CD4-positive, alpha-beta memory T cell (primary cell): ENCODE data around the gene PTHLH. TPM values are rescaled to one million over a fixed set of nuclear protein-coding genes. Genes with fewer than 3 reads are reported as not detected.

ENCODE experiments used
- CTCF ChIA-PET: fragments of 350-600 bp; sonication (Branson Sonifier 250); formaldehyde crosslinking; loops from one replicate; lab custom pipeline; 2021; ENCODE audit warnings: inconsistent platforms; ENCODE audit not compliant: partially characterized antibody; lab: Charles Lee
- POLR2A ChIA-PET: fragments of 350-600 bp; sonication (Branson Sonifier 250); formaldehyde crosslinking; loops from one replicate; lab custom pipeline; 2021; ENCODE audit not compliant: partially characterized antibody; lab: Charles Lee
- DNase-seq, 5 donors: peaks; one replicate each; pipeline versions ENCODE4 v3.0.0 to v3.0.0-alpha.2; 2020 to 2022; ENCODE audit warnings: mixed read lengths in 1 of 5
- H3K27ac ChIP-seq: one replicate; pipeline ENCODE4 v1.7.0; 2013; ENCODE audit warnings: low read depth, low read length
- H3K27me3 ChIP-seq: 2 replicates; pipeline ENCODE4 v1.7.0; 2013; ENCODE audit warnings: mild to moderate bottlenecking, low read length, moderate library complexity; ENCODE audit not compliant: insufficient read depth
- H3K36me3 ChIP-seq: 2 replicates; pipeline ENCODE4 v1.7.0; 2013; ENCODE audit warnings: mild to moderate bottlenecking, low read length, moderate library complexity; ENCODE audit not compliant: insufficient read depth
- H3K4me1 ChIP-seq: 2 replicates; pipeline ENCODE4 v1.7.0; 2013; ENCODE audit warnings: mild to moderate bottlenecking, low read length, moderate library complexity; ENCODE audit not compliant: insufficient read depth
- H3K4me3 ChIP-seq, 2 donors: one replicate each; pipeline ENCODE4 v1.7.0; 2013; ENCODE audit warnings: low read length in 2 of 2, mild to moderate bottlenecking in 1 of 2
- H3K9me3 ChIP-seq, 2 donors: one replicate each; pipeline ENCODE4 v1.7.0; 2013; ENCODE audit warnings: low read length in 2 of 2, control low read depth in 1 of 2; ENCODE audit not compliant: control insufficient read depth in 1 of 2
- H3K27ac Mint-ChIP-seq, 7 donors: one replicate each; pipeline ENCODE4 v1.8.0; 2020 to 2021; ENCODE audit warnings: mixed read lengths in 7 of 7, mild to moderate bottlenecking in 6 of 7, inconsistent platforms in 3 of 7, moderate library complexity in 3 of 7
- H3K27me3 Mint-ChIP-seq, 2 donors: one replicate each; pipeline ENCODE4 v1.8.0; 2020 to 2021; ENCODE audit warnings: mixed read lengths in 2 of 2
- H3K36me3 Mint-ChIP-seq, 2 donors: one replicate each; pipeline ENCODE4 v1.8.0; 2020 to 2021; ENCODE audit warnings: mixed read lengths in 2 of 2, inconsistent platforms in 1 of 2, mild to moderate bottlenecking in 1 of 2
- H3K4me1 Mint-ChIP-seq, 4 donors: one replicate each; pipeline ENCODE4 v1.8.0; 2020 to 2021; ENCODE audit warnings: mixed read lengths in 4 of 4, mild to moderate bottlenecking in 1 of 4
- H3K4me3 Mint-ChIP-seq, 8 donors: one replicate each; pipeline ENCODE4 v1.8.0; 2020 to 2021; ENCODE audit warnings: mixed read lengths in 8 of 8, mild to moderate bottlenecking in 7 of 8, moderate library complexity in 6 of 8, inconsistent platforms in 3 of 8
- H3K9me3 Mint-ChIP-seq, 8 donors: one replicate each; pipeline ENCODE4 v1.8.0; 2020 to 2021; ENCODE audit warnings: mixed read lengths in 8 of 8, mild to moderate bottlenecking in 5 of 8, inconsistent platforms in 3 of 8, moderate library complexity in 1 of 8
- intact Hi-C: fragments of 100-400 bp; cut with micrococcal nuclease; formaldehyde crosslinking; loops from one replicate; pipeline ENCODE4 v1.15.1; 2023
- polyA plus RNA-seq, 2 donors: library from polyadenylated mRNA; unstranded; fragments of 300-500 nt; fragmentation: Illumina TruSeq; gene quantifications; one replicate each; pipeline ENCODE4 v1.2.3, GENCODE V29; 2021
- total RNA-seq, 2 experiments: library from RNA; stranded (reverse); gene quantifications; one replicate each; pipeline ENCODE4 v1.2.3, GENCODE V29; 2021

PTHLH gene
- total and polyA plus RNA-seq, 4 experiments from 2014 or later: not detected

- no peak overlapping the region for H3K4me3 ChIP-seq
- no peaks in the 10 kb centered on the region for H3K36me3 ChIP-seq
- H3K27ac Mint-ChIP-seq: no peak overlapping the region
- no peak overlapping the region for H3K27ac ChIP-seq
- peaks cover 56 to 64% of the 10 kb centered on the region in 2 donors for H3K27me3 Mint-ChIP-seq
- H3K27me3 ChIP-seq: peaks cover 36% of the 10 kb centered on the region
- ChIA-PET CTCF (no interaction called here), POLR2A (no interaction called here)
- intact Hi-C loops: no loop called here
- DNase-seq: no peak
- H3K9me3 ChIP-seq: no peaks in the 10 kb centered on the region
- peaks cover 5 to 24% (median 12%) of the 10 kb centered on the region in 4 donors for H3K4me1 Mint-ChIP-seq
- peak overlapping the region in 4 of 8 donors; percentile 21 to 44 (median 28) for H3K4me3 Mint-ChIP-seq
- H3K36me3 Mint-ChIP-seq: no peaks in the 10 kb centered on the region
- H3K9me3 Mint-ChIP-seq: no peaks in the 10 kb centered on the region
- peaks cover 7% of the 10 kb centered on the region for H3K4me1 ChIP-seq
Measured at GRCh38 chr12:27975222-27976136, 2.9 kb upstream of the PTHLH start.

- ChIA-PET CTCF (no interaction called here), POLR2A (no interaction called here)
- Histone ChIP-seq H3K4me3 (no peak overlapping the region), H3K27me3 (peaks cover 36% of the 10 kb centered on the region), H3K27ac (no peak overlapping the region), H3K4me1 (peaks cover 9% of the 10 kb centered on the region), H3K36me3 (no peaks in the 10 kb centered on the region), H3K9me3 (no peaks in the 10 kb centered on the region)
- Mint-ChIP-seq H3K4me1 (peaks cover 7 to 27% (median 14%) of the 10 kb centered on the region in 4 donors), H3K27me3 (peaks cover 55 to 62% of the 10 kb centered on the region in 2 donors), H3K9me3 (no peaks in the 10 kb centered on the region), H3K4me3 (peak overlapping the region in 2 of 8 donors; percentile 21 to 44), H3K36me3 (no peaks in the 10 kb centered on the region), H3K27ac (no peak overlapping the region)
- DNase-seq: no peak
- intact Hi-C loops: no loop called here
Measured at GRCh38 chr12:27974735-27975221, 2.2 kb upstream of the PTHLH start.

GRCh38 chr12:27973487-27973890, 956 bp upstream of the PTHLH start:
- Mint-ChIP-seq H3K4me1 (peaks cover 14 to 37% (median 23%) of the 10 kb centered on the region in 4 donors), H3K9me3 (no peaks in the 10 kb centered on the region), H3K27me3 (peaks cover 55 to 62% of the 10 kb centered on the region in 2 donors), H3K36me3 (no peaks in the 10 kb centered on the region), H3K27ac (no peak overlapping the region), H3K4me3 (no peak overlapping the region)
- H3K9me3 ChIP-seq: no peaks in the 10 kb centered on the region
- ChIA-PET POLR2A (no interaction called here), CTCF (no interaction called here)
- no peaks in the 10 kb centered on the region for H3K36me3 ChIP-seq
- no peak overlapping the region for H3K4me3 ChIP-seq
- intact Hi-C loops: no loop called here
- H3K27me3 ChIP-seq: peaks cover 41% of the 10 kb centered on the region
- H3K27ac ChIP-seq: no peak overlapping the region
- DNase-seq: no peak
- peaks cover 22% of the 10 kb centered on the region for H3K4me1 ChIP-seq

- H3K27ac ChIP-seq: no peak overlapping the region
- no peaks in the 10 kb centered on the region for H3K9me3 ChIP-seq
- no peak for DNase-seq
- Mint-ChIP-seq H3K27me3 (peaks cover 61 to 71% of the 10 kb centered on the region in 2 donors), H3K4me1 (peaks cover 14 to 42% (median 25%) of the 10 kb centered on the region in 4 donors), H3K36me3 (no peaks in the 10 kb centered on the region), H3K4me3 (peak overlapping the region in 7 of 8 donors; percentile 57 to 76 (median 68)), H3K27ac (no peak overlapping the region), H3K9me3 (no peaks in the 10 kb centered on the region)
- POLR2A ChIA-PET: no interaction called here
- intact Hi-C loops: no loop called here
- CTCF ChIA-PET: no interaction called here
- H3K4me3 ChIP-seq: no peak overlapping the region
- peaks cover 56% of the 10 kb centered on the region for H3K27me3 ChIP-seq
- peaks cover 22% of the 10 kb centered on the region for H3K4me1 ChIP-seq
- H3K36me3 ChIP-seq: no peaks in the 10 kb centered on the region
Measured at GRCh38 chr12:27971606-27972005, 927 bp downstream of the PTHLH start.

- Histone ChIP-seq H3K4me3 (no peak overlapping the region), H3K9me3 (no peaks in the 10 kb centered on the region), H3K4me1 (peaks cover 22% of the 10 kb centered on the region), H3K27ac (no peak overlapping the region), H3K27me3 (peaks cover 57% of the 10 kb centered on the region), H3K36me3 (no peaks in the 10 kb centered on the region)
- Mint-ChIP-seq H3K9me3 (no peaks in the 10 kb centered on the region), H3K27me3 (peaks cover 58 to 66% of the 10 kb centered on the region in 2 donors), H3K4me3 (peak overlapping the region; percentile 57 to 76 (median 68)), H3K27ac (no peak overlapping the region), H3K36me3 (no peaks in the 10 kb centered on the region), H3K4me1 (peaks cover 14 to 40% (median 25%) of the 10 kb centered on the region in 4 donors)
- no peak for DNase-seq
- intact Hi-C loops: no loop called here
- CTCF ChIA-PET: interaction anchor here (1.6 kb wide), 1 partner anchor 150 kb away, joined by 3 read pairs; no protein-coding TSS in a partner anchor
- POLR2A ChIA-PET: no interaction called here
Measured at GRCh38 chr12:27971121-27971489, 1.4 kb downstream of the PTHLH start.

- Mint-ChIP-seq H3K27ac (no peak overlapping the region), H3K27me3 (peaks cover 53 to 60% of the 10 kb centered on the region in 2 donors), H3K4me1 (peaks cover 12 to 35% (median 23%) of the 10 kb centered on the region in 4 donors), H3K4me3 (peak overlapping the region; percentile 57 to 76 (median 68)), H3K9me3 (no peaks in the 10 kb centered on the region), H3K36me3 (no peaks in the 10 kb centered on the region)
- Histone ChIP-seq H3K27me3 (peaks cover 54% of the 10 kb centered on the region), H3K9me3 (no peaks in the 10 kb centered on the region), H3K27ac (no peak overlapping the region), H3K36me3 (no peaks in the 10 kb centered on the region), H3K4me3 (no peak overlapping the region), H3K4me1 (peaks cover 22% of the 10 kb centered on the region)
- peak in 1 of 5 donors; percentile 7 for DNase-seq
- intact Hi-C loops: no loop called here
- POLR2A ChIA-PET: no interaction called here
- CTCF ChIA-PET: interaction anchor here (1.6 kb wide), 1 partner anchor 149 kb away, joined by 3 read pairs; no protein-coding TSS in a partner anchor
Measured at GRCh38 chr12:27970401-27971120, 2.0 kb downstream of the PTHLH start.
